Stomach (tissue), 4 donors: Measurements from ENCODE around the gene ANXA2R.

Source experiments
- EP300 ChIP-seq: sonication (generic); formaldehyde crosslinking; IDR thresholded peaks from one replicate; pipeline ENCODE4 v1.6.1; 2017; ENCODE audit warnings: antibody characterized with exemption
- POLR2A ChIP-seq, 4 donors: fragments of 450-650 bp; IDR thresholded peaks; one replicate each; pipeline ENCODE4 v1.6.1; 2016; ENCODE audit warnings: antibody characterized with exemption in 4 of 4, control low read depth in 2 of 4, mild to moderate bottlenecking in 1 of 4, moderate library complexity in 1 of 4
- POLR2AphosphoS5 ChIP-seq, 3 donors: sonication (generic); formaldehyde crosslinking; IDR thresholded peaks; one replicate each; pipeline ENCODE4 v1.6.1; 2016; ENCODE audit warnings: antibody characterized with exemption in 3 of 3
- TF ChIP-seq, protein P1 (sequence below), 7 experiments: fragments of 450-650 bp in 4 of 7; fragments of 200-600 bp in 3 of 7; sonication (generic) in 3 of 7; IDR thresholded peaks; one replicate each; pipeline ENCODE4 v1.5.1; 2016 to 2019; ENCODE audit warnings: antibody characterized with exemption in 7 of 7, control low read depth in 2 of 7, mild to moderate bottlenecking in 1 of 7

DNA sequence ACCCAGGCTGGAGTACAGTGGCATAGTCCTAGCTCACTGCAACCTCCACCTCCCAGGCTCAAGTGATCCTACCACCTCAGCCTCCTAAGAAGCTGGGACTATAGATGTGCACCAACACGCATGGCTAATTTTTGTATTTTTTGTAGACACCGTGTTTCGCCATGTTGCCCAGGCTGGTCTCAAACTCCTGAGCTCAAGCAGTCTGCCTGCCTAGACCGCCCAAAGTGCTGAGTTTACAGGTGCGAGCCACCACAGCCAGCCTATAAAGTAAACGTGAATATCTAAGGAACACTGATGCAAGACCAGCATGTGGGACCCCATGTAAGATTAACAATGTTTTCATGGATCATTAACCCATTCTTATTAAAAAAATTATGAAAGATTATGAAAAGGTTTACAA is 15.9 kb downstream of the ANXA2R start:
- TF ChIP-seq, protein P1, sequence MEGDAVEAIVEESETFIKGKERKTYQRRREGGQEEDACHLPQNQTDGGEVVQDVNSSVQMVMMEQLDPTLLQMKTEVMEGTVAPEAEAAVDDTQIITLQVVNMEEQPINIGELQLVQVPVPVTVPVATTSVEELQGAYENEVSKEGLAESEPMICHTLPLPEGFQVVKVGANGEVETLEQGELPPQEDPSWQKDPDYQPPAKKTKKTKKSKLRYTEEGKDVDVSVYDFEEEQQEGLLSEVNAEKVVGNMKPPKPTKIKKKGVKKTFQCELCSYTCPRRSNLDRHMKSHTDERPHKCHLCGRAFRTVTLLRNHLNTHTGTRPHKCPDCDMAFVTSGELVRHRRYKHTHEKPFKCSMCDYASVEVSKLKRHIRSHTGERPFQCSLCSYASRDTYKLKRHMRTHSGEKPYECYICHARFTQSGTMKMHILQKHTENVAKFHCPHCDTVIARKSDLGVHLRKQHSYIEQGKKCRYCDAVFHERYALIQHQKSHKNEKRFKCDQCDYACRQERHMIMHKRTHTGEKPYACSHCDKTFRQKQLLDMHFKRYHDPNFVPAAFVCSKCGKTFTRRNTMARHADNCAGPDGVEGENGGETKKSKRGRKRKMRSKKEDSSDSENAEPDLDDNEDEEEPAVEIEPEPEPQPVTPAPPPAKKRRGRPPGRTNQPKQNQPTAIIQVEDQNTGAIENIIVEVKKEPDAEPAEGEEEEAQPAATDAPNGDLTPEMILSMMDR (IDR thresholded peaks at IDR 0.05) = no peak
- TF ChIP-seq POLR2AphosphoS5 (IDR thresholded peaks at IDR 0.05) = no peak
- no peak for TF ChIP-seq POLR2A (IDR thresholded peaks at IDR 0.05)
- TF ChIP-seq EP300 = no peak
